Stimulated activated CD8-positive, alpha-beta memory T cell treated with anti-CD3 and anti-CD28 coated beads, Interleukin-7, amount 100 ng/mL, for 4 hours (primary cell): ENCODE results near the gene RBM41.

Source experiments
- DNase-seq, 2 donors: peaks; one replicate each; pipeline ENCODE4 v3.0.0-alpha.2; 2020; ENCODE audit warnings: low read depth in 2 of 2

Gene RBM41

DNA sequence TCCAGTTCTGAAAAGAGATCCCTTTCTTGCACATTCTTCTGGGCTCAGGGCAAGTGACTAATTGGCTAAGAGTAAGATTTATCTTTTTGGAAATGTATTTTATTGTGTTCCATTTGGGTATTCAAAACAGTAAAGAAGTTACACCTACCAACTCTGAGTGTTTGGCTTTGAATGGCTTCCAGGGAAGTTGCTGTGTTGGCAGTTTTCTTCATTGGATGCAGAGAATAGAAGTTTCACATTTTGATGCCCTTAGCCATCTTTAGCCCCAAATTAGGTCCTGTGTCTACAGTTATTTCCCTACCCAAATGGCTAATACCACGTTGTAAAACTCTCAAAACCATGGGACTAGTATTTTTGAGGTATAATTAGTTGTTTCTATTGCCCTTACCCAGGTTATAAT lies 88.9 kb downstream of the RBM41 start:
- no peak for DNase-seq

DNA sequence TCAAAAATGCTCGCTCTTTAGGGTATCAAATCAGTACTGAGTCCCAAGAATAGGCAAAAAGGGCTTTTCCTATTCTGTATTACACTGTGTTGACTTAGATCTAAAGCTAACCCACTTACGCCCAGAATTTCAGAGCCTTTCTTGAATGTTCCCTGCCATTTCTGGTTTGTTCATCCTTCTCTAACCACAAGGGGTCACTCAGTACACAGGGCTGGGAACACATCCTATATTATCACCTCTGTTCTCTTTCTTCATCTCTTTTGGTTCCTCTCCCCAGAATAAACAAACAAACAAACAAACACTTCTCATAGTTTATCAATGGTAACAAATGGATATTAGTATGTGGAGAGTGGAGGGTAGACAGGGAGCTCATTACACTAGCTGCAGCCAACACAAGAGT lies 93.1 kb downstream of the RBM41 start:
- DNase-seq = no peak

DNA sequence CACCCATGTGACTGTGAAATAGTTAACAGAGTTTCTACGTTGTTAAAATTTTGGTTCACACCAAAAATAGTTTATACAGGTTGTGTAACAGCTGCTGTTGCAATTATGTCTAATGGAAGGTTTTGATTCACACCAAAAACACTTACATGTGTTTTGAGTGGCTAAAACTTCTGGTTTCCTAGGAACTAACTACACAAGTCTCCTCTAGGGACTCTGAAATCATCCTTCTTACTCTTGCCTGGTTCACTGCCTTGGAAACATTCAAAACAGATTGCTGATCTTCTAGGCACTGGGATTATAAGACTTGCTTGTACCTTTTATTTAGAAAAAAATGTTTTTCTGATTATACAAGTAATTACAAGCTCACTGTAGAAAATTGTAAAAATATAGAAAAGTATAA lies 103.7 kb downstream of the RBM41 start:
- DNase-seq = no peak
